ENCODE data around the gene MAP2K7. TPM values are rescaled to one million over a fixed set of nuclear protein-coding genes. Genes with fewer than 3 reads are reported as not detected.

Gene MAP2K7
- total RNA-seq, 4 donors from 2014 or later: 11.9 to 125 (median 20.9) TPM

DNA sequence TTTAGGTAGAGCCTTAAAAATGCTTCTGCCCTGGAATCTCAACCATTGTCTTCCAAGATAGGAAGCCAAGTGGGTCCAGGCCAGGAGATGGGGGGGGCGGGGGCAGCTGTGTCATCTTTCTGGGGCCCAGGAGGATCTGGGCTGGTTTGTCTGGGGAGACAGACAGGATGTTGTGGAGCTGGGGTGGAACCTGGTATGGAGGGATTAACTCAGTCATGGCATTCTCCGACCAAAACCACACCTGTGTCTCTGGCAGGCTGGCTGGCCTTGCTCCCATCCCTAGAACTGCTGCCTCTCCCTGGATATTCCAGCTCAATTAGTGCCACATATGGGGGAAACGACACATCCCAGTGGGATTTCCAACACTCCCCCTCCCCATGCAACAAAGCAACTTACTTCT is 2.7 kb upstream of the MAP2K7 start:
- in situ Hi-C loops (cut with MboI; ENCODE audit: low pct_ligation_motif_present in 1 of 4, low pct_unique_long_range_greater_than_20kb in 1 of 4, low sequenced_read_pairs in 3 of 4): no loop called here
- Histone ChIP-seq H3K36me3 (no peaks in the 10 kb centered on the region), H3K4me3 (no peak overlapping the region), H3K27me3 (no peaks in the 10 kb centered on the region), H3K4me1 (peaks cover 18 to 28% (median 25%) of the 10 kb centered on the region in 4 donors), H3K27ac (no peak overlapping the region), H3K9me3 (no peaks in the 10 kb centered on the region)
- intact Hi-C loops (cut with DNase I; ENCODE audit: low total_unique reads): no loop called here
- 61% methylated on average over 3 of the region's 3 CpGs; no CpG with 5 or more reads in 1 of the 2 donors for WGBS, 2 donors (ENCODE audit: low coverage in 1 of 2)
- no peak for DNase-seq
- no peak for TF ChIP-seq POLR2A (IDR thresholded peaks at IDR 0.05)
- TF ChIP-seq, protein P1, sequence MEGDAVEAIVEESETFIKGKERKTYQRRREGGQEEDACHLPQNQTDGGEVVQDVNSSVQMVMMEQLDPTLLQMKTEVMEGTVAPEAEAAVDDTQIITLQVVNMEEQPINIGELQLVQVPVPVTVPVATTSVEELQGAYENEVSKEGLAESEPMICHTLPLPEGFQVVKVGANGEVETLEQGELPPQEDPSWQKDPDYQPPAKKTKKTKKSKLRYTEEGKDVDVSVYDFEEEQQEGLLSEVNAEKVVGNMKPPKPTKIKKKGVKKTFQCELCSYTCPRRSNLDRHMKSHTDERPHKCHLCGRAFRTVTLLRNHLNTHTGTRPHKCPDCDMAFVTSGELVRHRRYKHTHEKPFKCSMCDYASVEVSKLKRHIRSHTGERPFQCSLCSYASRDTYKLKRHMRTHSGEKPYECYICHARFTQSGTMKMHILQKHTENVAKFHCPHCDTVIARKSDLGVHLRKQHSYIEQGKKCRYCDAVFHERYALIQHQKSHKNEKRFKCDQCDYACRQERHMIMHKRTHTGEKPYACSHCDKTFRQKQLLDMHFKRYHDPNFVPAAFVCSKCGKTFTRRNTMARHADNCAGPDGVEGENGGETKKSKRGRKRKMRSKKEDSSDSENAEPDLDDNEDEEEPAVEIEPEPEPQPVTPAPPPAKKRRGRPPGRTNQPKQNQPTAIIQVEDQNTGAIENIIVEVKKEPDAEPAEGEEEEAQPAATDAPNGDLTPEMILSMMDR (IDR thresholded peaks at IDR 0.05): no peak
- no peak for TF ChIP-seq POLR2AphosphoS5 (IDR thresholded peaks at IDR 0.05)
- TF ChIP-seq EP300 (IDR thresholded peaks at IDR 0.05; ENCODE audit: low read depth): no peak

DNA sequence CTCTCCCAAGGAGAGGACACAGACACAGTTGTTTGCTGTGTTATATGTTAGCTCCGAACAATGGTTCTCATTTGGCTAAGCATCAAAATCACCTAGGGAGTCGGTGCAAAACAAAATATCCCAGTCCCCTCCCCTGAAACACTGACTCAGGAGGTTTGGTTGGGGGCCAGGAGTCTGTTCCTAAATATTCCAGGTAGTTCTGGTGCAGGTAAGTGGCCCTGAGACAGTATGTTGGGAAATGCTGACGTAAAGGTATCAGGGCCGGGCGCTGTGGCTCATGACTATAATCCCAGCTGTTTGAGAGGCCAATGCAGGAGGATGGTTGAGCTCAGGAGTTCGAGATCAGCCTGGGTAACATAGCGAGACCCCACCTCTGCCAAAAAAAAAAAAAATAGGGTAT is 2.3 kb upstream of the MAP2K7 start:
- no peak for DNase-seq
- Histone ChIP-seq H3K4me3 (no peak overlapping the region), H3K9me3 (no peaks in the 10 kb centered on the region), H3K4me1 (peaks cover 18 to 32% (median 26%) of the 10 kb centered on the region in 4 donors), H3K36me3 (no peaks in the 10 kb centered on the region), H3K27ac (no peak overlapping the region), H3K27me3 (no peaks in the 10 kb centered on the region)
- in situ Hi-C loops (cut with MboI; ENCODE audit: low pct_ligation_motif_present in 1 of 4, low pct_unique_long_range_greater_than_20kb in 1 of 4, low sequenced_read_pairs in 3 of 4): no loop called here
- intact Hi-C loops (cut with DNase I; ENCODE audit: low total_unique reads): no loop called here
- WGBS, 2 donors (ENCODE audit: low coverage in 1 of 2): 80 to 95% methylated on average over 2 to 7 of the region's 7 CpGs
- TF ChIP-seq, protein P1 (IDR thresholded peaks at IDR 0.05): no peak
- TF ChIP-seq POLR2AphosphoS5 (IDR thresholded peaks at IDR 0.05) (no peak), POLR2A (IDR thresholded peaks at IDR 0.05) (no peak), EP300 (IDR thresholded peaks at IDR 0.05; ENCODE audit: low read depth) (no peak)

DNA sequence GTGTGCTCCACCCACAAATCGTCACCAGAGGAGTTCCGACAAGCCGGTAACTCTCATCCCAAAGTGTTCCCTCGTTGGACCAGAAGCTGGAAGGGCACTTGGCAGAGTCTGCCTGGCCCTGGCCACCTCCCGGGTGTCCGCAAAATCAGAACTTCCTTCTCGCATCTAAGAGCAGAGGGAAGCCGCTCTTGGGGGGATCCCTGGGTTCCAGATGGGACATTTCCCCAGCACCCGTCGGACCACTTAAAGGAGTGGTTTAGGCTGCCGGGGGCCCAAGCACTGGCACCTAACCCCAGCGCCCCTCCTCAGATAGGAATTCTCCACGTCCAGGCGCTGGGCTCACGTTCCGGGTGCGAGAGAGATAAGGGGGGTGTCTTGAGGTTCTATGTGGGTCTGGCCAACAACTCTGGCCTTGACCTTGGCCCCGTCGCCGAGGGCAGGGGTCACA is 857 bp upstream of the MAP2K7 start:
- peaks cover 18 to 32% (median 26%) of the 10 kb centered on the region in 4 donors for H3K4me1 ChIP-seq
- H3K27me3 ChIP-seq: no peaks in the 10 kb centered on the region
- intact Hi-C loops (cut with DNase I; ENCODE audit: low total_unique reads): no loop called here
- DNase-seq: peak; percentile 29
- H3K27ac ChIP-seq: peak overlapping the region; percentile 86 to 91 (median 88)
- no peaks in the 10 kb centered on the region for H3K36me3 ChIP-seq
- no peaks in the 10 kb centered on the region for H3K9me3 ChIP-seq
- in situ Hi-C loops (cut with MboI; ENCODE audit: low pct_ligation_motif_present in 1 of 4, low pct_unique_long_range_greater_than_20kb in 1 of 4, low sequenced_read_pairs in 3 of 4): no loop called here
- WGBS, 2 donors (ENCODE audit: low coverage in 1 of 2): 20% methylated on average over 10 of the region's 20 CpGs; no CpG with 5 or more reads in 1 of the 2 donors
- TF ChIP-seq EP300 (IDR thresholded peaks at IDR 0.05; ENCODE audit: low read depth) (no peak), POLR2A (IDR thresholded peaks at IDR 0.05) (no peak), POLR2AphosphoS5 (IDR thresholded peaks at IDR 0.05) (no peak)
- TF ChIP-seq, protein P1 (IDR thresholded peaks at IDR 0.05): no peak
- H3K4me3 ChIP-seq: peak overlapping the region; percentile 40 to 92 (median 54)

DNA sequence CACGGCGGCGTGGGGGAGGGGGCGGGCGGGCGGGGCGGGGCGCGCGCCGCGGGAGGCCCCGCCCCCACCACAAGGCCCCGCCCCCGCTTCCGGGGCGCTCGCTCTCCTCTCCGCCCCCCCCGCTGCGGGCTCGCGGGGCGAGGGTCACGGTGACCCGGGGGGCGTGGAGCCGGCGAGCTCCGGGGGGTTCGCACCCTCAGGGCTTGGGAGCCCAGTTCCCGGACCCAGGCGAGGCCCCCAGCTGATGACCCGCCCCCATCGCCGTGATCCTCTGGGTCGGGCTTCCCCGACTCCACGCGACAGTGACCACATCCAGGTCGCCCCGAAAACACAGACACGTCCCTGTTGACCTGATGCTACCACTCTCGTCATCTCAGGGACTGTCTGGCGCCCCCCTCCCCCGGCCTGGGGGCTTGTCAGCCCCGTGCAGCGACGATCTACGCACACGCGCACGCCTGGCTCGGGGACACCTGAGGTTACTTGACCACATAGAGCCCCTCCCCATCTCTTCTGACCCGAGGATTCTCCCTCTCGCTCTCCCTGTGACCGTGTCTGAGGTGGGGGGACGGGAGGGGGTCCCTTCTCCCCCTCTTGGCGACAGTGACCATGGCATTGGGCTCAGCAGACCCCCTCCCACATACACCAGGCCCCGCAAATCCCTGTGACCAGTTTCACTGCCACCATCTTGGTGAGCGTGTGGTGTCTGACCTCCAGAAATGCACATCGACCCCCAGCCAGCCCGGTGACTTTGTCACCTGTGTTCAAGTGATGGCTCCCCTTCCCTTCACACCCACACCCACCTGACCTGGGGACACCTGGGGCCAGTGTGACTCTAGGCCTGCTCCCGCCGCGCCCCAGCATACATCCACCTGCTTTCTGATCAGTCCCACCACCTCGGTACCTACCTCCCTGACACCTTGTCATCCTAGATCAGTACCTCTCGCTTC is 670 bp downstream of the MAP2K7 start:
- intact Hi-C loops (cut with DNase I; ENCODE audit: low total_unique reads): loop anchor here (5.0 kb wide), 1 partner anchor 1547 kb away; no protein-coding TSS in a partner anchor
- peak; percentile 62 for DNase-seq
- 13 to 35% methylated on average over 4 to 32 of the region's 68 CpGs for WGBS, 2 donors (ENCODE audit: low coverage in 1 of 2)

More for the DNA sequence above, 670 bp downstream of the MAP2K7 start:
- no peak for TF ChIP-seq POLR2A (IDR thresholded peaks at IDR 0.05)
- no peak for TF ChIP-seq EP300 (IDR thresholded peaks at IDR 0.05; ENCODE audit: low read depth)
- no peak for TF ChIP-seq POLR2AphosphoS5 (IDR thresholded peaks at IDR 0.05)
- TF ChIP-seq, protein P1 (IDR thresholded peaks at IDR 0.05): no peak
- in situ Hi-C loops (cut with MboI; ENCODE audit: low pct_ligation_motif_present in 1 of 4, low pct_unique_long_range_greater_than_20kb in 1 of 4, low sequenced_read_pairs in 3 of 4): no loop called here
- H3K27me3 ChIP-seq: no peaks in the 10 kb centered on the region
- H3K9me3 ChIP-seq: no peaks in the 10 kb centered on the region
- peaks cover 18 to 32% (median 26%) of the 10 kb centered on the region in 4 donors for H3K4me1 ChIP-seq
- H3K4me3 ChIP-seq: peak overlapping the region; percentile 45 to 92 (median 68)
- H3K36me3 ChIP-seq: no peaks in the 10 kb centered on the region
- H3K27ac ChIP-seq: peak overlapping the region; percentile 86 to 91 (median 88)

Measured in transverse colon (tissue), 4 donors.